Amniotic stem cell (primary cell): Measurements from ENCODE around the gene LTBP4.

Experiments used
- DNase-seq: peaks from one replicate; lab custom pipeline; 2025; lab: John Stamatoyannopoulos, UW

The LTBP4 gene

GRCh38 chr19:40597329-40597838 lies 3.8 kb upstream of the LTBP4 start:
- DNase-seq, result no peak

- peak; percentile 69 for DNase-seq
Measured at GRCh38 chr19:40598121-40598917, 2.9 kb upstream of the LTBP4 start.

- DNase-seq, result no peak
Measured at GRCh38 chr19:40598918-40599307, 2.3 kb upstream of the LTBP4 start.

- DNase-seq, result no peak
Measured at GRCh38 chr19:40599331-40599901, 1.8 kb upstream of the LTBP4 start.

GRCh38 chr19:40599902-40600569 lies 1.1 kb upstream of the LTBP4 start:
- no peak for DNase-seq

GRCh38 chr19:40600570-40601133 lies 517 bp upstream of the LTBP4 start:
- DNase-seq, result no peak

- no peak for DNase-seq
Measured at GRCh38 chr19:40603071-40603388, 1.9 kb downstream of the LTBP4 start.

- peak; percentile 51 for DNase-seq
Measured at GRCh38 chr19:40603389-40604170, 2.4 kb downstream of the LTBP4 start.

GRCh38 chr19:40604171-40604646 lies 3.0 kb downstream of the LTBP4 start:
- DNase-seq, result no peak

GRCh38 chr19:40604647-40605215 lies 3.6 kb downstream of the LTBP4 start:
- no peak for DNase-seq

GRCh38 chr19:40605216-40605971 lies 4.2 kb downstream of the LTBP4 start:
- no peak for DNase-seq

GRCh38 chr19:40607311-40608239 lies 6.4 kb downstream of the LTBP4 start:
- no peak for DNase-seq

GRCh38 chr19:40608240-40608621 lies 7.1 kb downstream of the LTBP4 start:
- DNase-seq, result no peak

GRCh38 chr19:40608957-40609356 lies 7.8 kb downstream of the LTBP4 start:
- DNase-seq, result no peak

- DNase-seq, result no peak
Measured at GRCh38 chr19:40609561-40610395, 8.6 kb downstream of the LTBP4 start.

- DNase-seq, result no peak
Measured at GRCh38 chr19:40610396-40611064, 9.4 kb downstream of the LTBP4 start.

- DNase-seq, result no peak
Measured at GRCh38 chr19:40611096-40611495, 9.9 kb downstream of the LTBP4 start.
